KMS-11 (cell line): Measurements from ENCODE around the gene TSEN15.
A peak's percentile ranks its signal among the peaks of the same experiment; 100 is the strongest.

ENCODE experiments used
- H2AFZ ChIP-seq: fragments of 200-600 bp; sonication (generic); 2 replicates; pipeline ENCODE4 v1.6.1; 2016; ENCODE audit warnings: antibody characterized with exemption, mixed run types, low read depth
- H3K27ac ChIP-seq: fragments of 200-600 bp; sonication (generic); 2 replicates; pipeline ENCODE4 v1.6.1; 2016; ENCODE audit warnings: mild to moderate bottlenecking, mixed run types
- H3K27me3 ChIP-seq: fragments of 200-600 bp; sonication (generic); 2 replicates; pipeline ENCODE4 v1.6.1; 2017; ENCODE audit warnings: mild to moderate bottlenecking, low read depth, mixed run types, moderate library complexity; ENCODE audit not compliant: insufficient read depth
- H3K36me3 ChIP-seq: fragments of 200-600 bp; sonication (generic); 2 replicates; pipeline ENCODE4 v1.6.1; 2017; ENCODE audit warnings: mild to moderate bottlenecking, mixed run types; ENCODE audit not compliant: insufficient read depth
- H3K4me1 ChIP-seq: fragments of 200-600 bp; sonication (generic); 2 replicates; pipeline ENCODE4 v1.6.1; 2016; ENCODE audit warnings: mild to moderate bottlenecking, low read depth, mixed run types; ENCODE audit not compliant: poor library complexity, severe bottlenecking
- H3K4me2 ChIP-seq: fragments of 200-600 bp; sonication (generic); 2 replicates; pipeline ENCODE4 v1.7.0; 2016; ENCODE audit warnings: mild to moderate bottlenecking, mixed run types
- H3K4me3 ChIP-seq: fragments of 200-600 bp; sonication (generic); IDR thresholded peaks from 2 replicates; pipeline ENCODE4 v1.6.1; 2017; ENCODE audit warnings: low read depth, low read length, mixed read lengths; ENCODE audit not compliant: insufficient read depth
- H3K79me2 ChIP-seq: fragments of 200-600 bp; sonication (generic); 2 replicates; pipeline ENCODE4 v1.6.1; 2016; ENCODE audit warnings: low read depth, mixed run types; ENCODE audit not compliant: insufficient read depth
- H3K9ac ChIP-seq: fragments of 200-600 bp; sonication (generic); 2 replicates; pipeline ENCODE4 v1.6.1; 2016; ENCODE audit warnings: mild to moderate bottlenecking, mixed run types
- H4K20me1 ChIP-seq: fragments of 200-600 bp; sonication (generic); 2 replicates; pipeline ENCODE4 v1.6.1; 2016; ENCODE audit warnings: mild to moderate bottlenecking, mixed run types; ENCODE audit not compliant: insufficient read depth
- TF ChIP-seq, protein P1 (sequence below): fragments of 200-600 bp; sonication (generic); conservative IDR thresholded peaks from 2 replicates; pipeline ENCODE4 v1.6.1; 2017; ENCODE audit warnings: low read depth, mild to moderate bottlenecking, antibody characterized with exemption, low read length, moderate library complexity, mixed read lengths

Gene TSEN15

DNA sequence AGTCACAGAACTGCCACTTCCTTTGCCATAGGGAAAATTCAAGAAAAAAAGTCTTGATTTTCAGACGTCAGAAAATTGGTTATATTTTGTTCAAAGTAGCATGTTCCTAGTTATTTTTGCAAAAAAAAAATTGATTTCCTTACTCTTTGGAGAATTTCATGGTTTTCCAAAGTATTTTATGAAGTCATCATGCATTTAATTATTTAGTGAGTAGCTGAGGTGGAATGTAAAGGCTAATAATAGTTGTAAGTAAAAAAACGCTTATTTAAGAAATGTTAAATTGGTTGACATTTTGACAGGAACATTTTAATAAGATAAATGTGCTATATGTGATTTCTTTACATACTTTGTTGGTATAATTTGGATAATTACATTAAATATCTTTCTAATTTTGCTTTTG is 20.8 kb downstream of the TSEN15 start:
- no peak overlapping the region for H3K4me2 ChIP-seq
- no peak overlapping the region for H3K9ac ChIP-seq
- H3K4me3 ChIP-seq, result no peak overlapping the region
- TF ChIP-seq, protein P1, sequence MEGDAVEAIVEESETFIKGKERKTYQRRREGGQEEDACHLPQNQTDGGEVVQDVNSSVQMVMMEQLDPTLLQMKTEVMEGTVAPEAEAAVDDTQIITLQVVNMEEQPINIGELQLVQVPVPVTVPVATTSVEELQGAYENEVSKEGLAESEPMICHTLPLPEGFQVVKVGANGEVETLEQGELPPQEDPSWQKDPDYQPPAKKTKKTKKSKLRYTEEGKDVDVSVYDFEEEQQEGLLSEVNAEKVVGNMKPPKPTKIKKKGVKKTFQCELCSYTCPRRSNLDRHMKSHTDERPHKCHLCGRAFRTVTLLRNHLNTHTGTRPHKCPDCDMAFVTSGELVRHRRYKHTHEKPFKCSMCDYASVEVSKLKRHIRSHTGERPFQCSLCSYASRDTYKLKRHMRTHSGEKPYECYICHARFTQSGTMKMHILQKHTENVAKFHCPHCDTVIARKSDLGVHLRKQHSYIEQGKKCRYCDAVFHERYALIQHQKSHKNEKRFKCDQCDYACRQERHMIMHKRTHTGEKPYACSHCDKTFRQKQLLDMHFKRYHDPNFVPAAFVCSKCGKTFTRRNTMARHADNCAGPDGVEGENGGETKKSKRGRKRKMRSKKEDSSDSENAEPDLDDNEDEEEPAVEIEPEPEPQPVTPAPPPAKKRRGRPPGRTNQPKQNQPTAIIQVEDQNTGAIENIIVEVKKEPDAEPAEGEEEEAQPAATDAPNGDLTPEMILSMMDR, result no peak
- peaks cover 18% of the 10 kb centered on the region for H3K4me1 ChIP-seq
- no peak overlapping the region for H3K27ac ChIP-seq
- no peaks in the 10 kb centered on the region for H3K79me2 ChIP-seq
- H3K27me3 ChIP-seq, result no peaks in the 10 kb centered on the region
- no peaks in the 10 kb centered on the region for H4K20me1 ChIP-seq
- H3K36me3 ChIP-seq, result 0 out of 2 replicates have a peak, but pooled peaks cover 2% of the 10 kb centered on the region
- H2AFZ ChIP-seq, result no peak overlapping the region

DNA sequence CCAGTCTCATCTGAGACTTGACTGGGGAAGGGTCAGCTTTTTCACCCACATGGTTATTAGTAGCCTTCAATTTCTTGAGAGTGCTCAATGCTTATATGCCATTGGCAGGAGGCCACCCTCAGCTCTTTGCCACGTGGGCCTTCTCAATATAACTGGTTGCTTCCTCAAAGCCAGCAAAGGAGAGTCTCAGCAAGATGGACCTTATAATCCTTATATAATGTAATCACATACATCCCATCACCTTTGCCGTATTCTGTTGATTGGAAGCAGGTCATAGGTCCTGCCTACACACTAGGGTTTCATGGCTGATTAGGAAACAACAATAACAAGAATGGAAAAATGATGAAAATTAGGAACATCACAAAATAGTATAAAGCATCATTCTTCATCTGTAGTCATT is 22.9 kb downstream of the TSEN15 start:
- no peak overlapping the region for H3K27ac ChIP-seq
- no peak overlapping the region for H3K4me3 ChIP-seq
- no peak overlapping the region for H3K9ac ChIP-seq
- H3K27me3 ChIP-seq, result no peaks in the 10 kb centered on the region
- H3K4me2 ChIP-seq, result no peak overlapping the region
- no peaks in the 10 kb centered on the region for H4K20me1 ChIP-seq
- H3K4me1 ChIP-seq, result peaks cover 24% of the 10 kb centered on the region
- no peak overlapping the region for H2AFZ ChIP-seq
- 0 out of 2 replicates have a peak, but pooled peaks cover 2% of the 10 kb centered on the region for H3K36me3 ChIP-seq
- TF ChIP-seq, protein P1, result no peak
- no peaks in the 10 kb centered on the region for H3K79me2 ChIP-seq

DNA sequence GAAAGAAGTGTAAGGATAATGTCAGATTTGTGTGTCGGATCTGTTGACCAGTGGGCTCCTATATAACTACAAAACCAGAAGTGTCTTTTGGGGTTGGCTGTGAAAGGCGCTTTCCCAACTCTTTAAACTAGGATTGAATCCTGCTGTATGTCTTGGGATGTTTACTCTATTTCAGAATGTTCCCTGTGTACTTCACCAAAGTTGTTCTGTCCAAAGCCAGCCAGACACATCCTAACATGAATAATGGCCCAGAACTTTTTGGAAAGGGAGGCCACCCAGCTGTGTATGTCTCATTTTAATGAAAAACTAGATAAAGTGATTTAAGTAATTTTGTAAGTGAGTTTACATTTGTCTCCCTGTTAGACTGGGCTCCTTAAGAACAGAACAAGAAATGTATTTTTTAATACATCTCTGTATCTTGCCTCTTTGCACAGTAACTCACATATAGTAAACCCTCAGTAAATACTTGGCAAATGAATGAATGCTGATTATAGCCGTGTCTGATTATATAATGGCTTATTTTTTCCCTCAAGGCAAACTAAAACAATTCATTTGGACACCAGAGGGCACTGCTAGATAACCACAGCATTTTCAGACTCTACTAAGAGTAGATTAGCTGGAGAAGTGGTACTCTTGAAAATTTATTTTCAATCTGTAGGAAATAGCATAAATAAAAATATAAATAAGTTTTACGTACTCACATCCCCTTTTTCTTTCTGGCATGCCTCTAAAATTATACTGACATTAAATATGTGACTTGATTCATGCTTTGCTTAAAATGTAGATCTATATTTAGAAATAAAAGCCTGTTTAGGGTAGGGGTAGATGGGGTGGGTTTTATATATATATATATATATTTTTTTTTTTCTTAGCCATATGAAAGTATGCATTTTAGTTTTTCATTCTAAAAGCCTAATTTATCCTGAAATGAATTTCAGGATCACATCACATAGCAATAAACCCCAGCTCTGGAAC is 23.8 kb downstream of the TSEN15 start:
- TF ChIP-seq, protein P1, result peak; percentile 91
- no peaks in the 10 kb centered on the region for H3K79me2 ChIP-seq
- no peak overlapping the region for H3K27ac ChIP-seq
- no peak overlapping the region for H3K4me2 ChIP-seq
- 0 out of 2 replicates have a peak, but pooled peaks cover 2% of the 10 kb centered on the region for H3K36me3 ChIP-seq
- no peak overlapping the region for H3K9ac ChIP-seq
- H2AFZ ChIP-seq, result no peak overlapping the region
- H3K27me3 ChIP-seq, result no peaks in the 10 kb centered on the region
- H3K4me3 ChIP-seq, result no peak overlapping the region
- H4K20me1 ChIP-seq, result no peaks in the 10 kb centered on the region
- H3K4me1 ChIP-seq, result peaks cover 24% of the 10 kb centered on the region

DNA sequence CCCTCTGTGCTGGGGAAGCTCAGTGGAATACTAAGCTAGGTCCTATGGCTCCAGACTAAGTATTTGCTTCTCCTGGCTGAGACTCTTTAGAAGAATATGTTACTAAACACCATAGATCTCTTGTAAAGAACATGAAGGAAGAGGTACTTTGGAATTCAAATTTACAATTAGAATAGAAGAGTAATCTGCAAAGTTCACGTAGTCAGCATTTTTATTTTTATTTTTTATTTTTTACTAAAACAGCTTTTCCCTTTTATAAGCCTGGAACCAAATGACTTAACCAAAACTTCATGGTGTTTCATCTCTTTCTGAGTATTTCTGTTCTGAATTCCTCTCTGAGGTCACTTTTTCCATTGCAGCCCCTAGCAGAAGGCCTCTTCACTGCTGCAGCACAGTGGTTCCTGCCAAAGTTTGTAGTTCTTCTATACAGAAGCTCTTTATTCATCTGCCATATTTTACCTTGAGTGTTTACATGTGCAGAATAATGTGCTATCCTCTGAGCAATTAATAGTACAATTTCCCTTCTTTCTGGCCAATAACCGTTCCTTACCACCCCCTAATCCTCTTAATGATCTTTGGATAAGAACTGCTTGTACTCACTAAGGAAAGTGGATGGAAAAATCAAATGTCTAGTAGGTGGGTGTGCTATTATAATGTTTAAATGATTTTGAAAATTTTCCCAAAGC is 27.2 kb downstream of the TSEN15 start:
- Histone ChIP-seq H3K36me3 (no peaks in the 10 kb centered on the region), H3K4me2 (no peak overlapping the region), H3K4me1 (peaks cover 24% of the 10 kb centered on the region), H2AFZ (no peak overlapping the region), H4K20me1 (no peaks in the 10 kb centered on the region), H3K27ac (no peak overlapping the region), H3K79me2 (no peaks in the 10 kb centered on the region), H3K27me3 (no peaks in the 10 kb centered on the region), H3K9ac (no peak overlapping the region), H3K4me3 (no peak overlapping the region)
- TF ChIP-seq, protein P1, result no peak
